HEK293T (cell line): Measurements from ENCODE around the gene MMP7.

Experiments used
- ARNT ChIP-seq: fragments of 450-650 bp; IDR thresholded peaks from 2 replicates; pipeline ENCODE4 v1.6.1; 2017; ENCODE audit warnings: mild to moderate bottlenecking
- BHLHE40 ChIP-seq: fragments of 450-650 bp; IDR thresholded peaks from 2 replicates; pipeline ENCODE4 v1.6.1; 2016; ENCODE audit warnings: mild to moderate bottlenecking, moderate library complexity, borderline replicate concordance
- CTBP1 ChIP-seq: fragments of 450-650 bp; IDR thresholded peaks from 2 replicates; pipeline ENCODE4 v1.6.1; 2016; ENCODE audit warnings: borderline replicate concordance
- ELF4 ChIP-seq: fragments of 450-650 bp; IDR thresholded peaks from 2 replicates; pipeline ENCODE4 v1.6.1; 2017; ENCODE audit warnings: antibody characterized with exemption
- FOXA1 ChIP-seq: fragments of 450-650 bp; IDR thresholded peaks from 2 replicates; pipeline ENCODE4 v1.6.1; 2016; ENCODE audit warnings: mild to moderate bottlenecking
- FOXK2 ChIP-seq: fragments of 450-650 bp; IDR thresholded peaks from 2 replicates; pipeline ENCODE4 v1.6.1; 2016; ENCODE audit warnings: mild to moderate bottlenecking
- FOXM1 ChIP-seq: fragments of 450-650 bp; IDR thresholded peaks from 2 replicates; pipeline ENCODE4 v1.6.1; 2017; ENCODE audit warnings: mild to moderate bottlenecking, borderline replicate concordance
- HDGF ChIP-seq: fragments of 450-650 bp; IDR thresholded peaks from 2 replicates; pipeline ENCODE4 v1.6.1; 2017; ENCODE audit warnings: antibody characterized with exemption, borderline replicate concordance
- LEF1 ChIP-seq: fragments of 450-650 bp; IDR thresholded peaks from 2 replicates; pipeline ENCODE4 v1.6.1; 2017; ENCODE audit warnings: mild to moderate bottlenecking, borderline replicate concordance
- NFRKB ChIP-seq: fragments of 450-650 bp; IDR thresholded peaks from 2 replicates; pipeline ENCODE4 v1.6.1; 2016; ENCODE audit warnings: mild to moderate bottlenecking, moderate library complexity
- SP1 ChIP-seq: fragments of 450-650 bp; IDR thresholded peaks from 2 replicates; pipeline ENCODE4 v1.6.1; 2017
- SUZ12 ChIP-seq: fragments of 450-650 bp; IDR thresholded peaks from 2 replicates; pipeline ENCODE4 v1.6.1; 2016; ENCODE audit warnings: mild to moderate bottlenecking
- TARDBP ChIP-seq: fragments of 450-650 bp; IDR thresholded peaks from 2 replicates; pipeline ENCODE4 v1.6.1; 2016
- ZNF384 ChIP-seq: fragments of 450-650 bp; IDR thresholded peaks from 2 replicates; pipeline ENCODE4 v1.6.1; 2016

GRCh38 chr11:102476069-102476468 lies 54.5 kb downstream of the MMP7 start:
- TF ChIP-seq FOXM1 (no peak), FOXA1 (no peak), ARNT (no peak), ELF4 (no peak), SP1 (no peak), BHLHE40 (no peak), FOXK2 (no peak), TARDBP (no peak), HDGF (no peak), LEF1 (no peak), NFRKB (no peak), CTBP1 (no peak), SUZ12 (no peak), ZNF384 (no peak)
